Astrocyte of the cerebellum (primary cell): Measurements from ENCODE around the gene RPS6KA5.
"Not testable (repeated sequence)": the region's sequence is repeated elsewhere in the genome, so short reads cannot be mapped to it uniquely, and the experiment has no call there.

Source experiments
- DNase-seq: peaks from one replicate; pipeline ENCODE4 v3.0.0-alpha.2; 2011; ENCODE audit warnings: low read depth
- H3K4me3 ChIP-seq: 2 replicates; pipeline ENCODE4 v1.5.1; 2011; ENCODE audit warnings: mild to moderate bottlenecking, low read depth, low read length, moderate library complexity
- in situ Hi-C: cut with HindIII; loops from 2 replicates; pipeline ENCODE4 v1.10.0; 2017; ENCODE audit warnings: low sequenced_read_pairs
- TF ChIP-seq, protein P1 (sequence below): IDR thresholded peaks from 2 replicates; pipeline ENCODE4 v1.5.1; 2012; ENCODE audit warnings: low read length, low read depth, moderate library complexity, mild to moderate bottlenecking; ENCODE audit errors: missing control alignments

RPS6KA5 gene

DNA sequence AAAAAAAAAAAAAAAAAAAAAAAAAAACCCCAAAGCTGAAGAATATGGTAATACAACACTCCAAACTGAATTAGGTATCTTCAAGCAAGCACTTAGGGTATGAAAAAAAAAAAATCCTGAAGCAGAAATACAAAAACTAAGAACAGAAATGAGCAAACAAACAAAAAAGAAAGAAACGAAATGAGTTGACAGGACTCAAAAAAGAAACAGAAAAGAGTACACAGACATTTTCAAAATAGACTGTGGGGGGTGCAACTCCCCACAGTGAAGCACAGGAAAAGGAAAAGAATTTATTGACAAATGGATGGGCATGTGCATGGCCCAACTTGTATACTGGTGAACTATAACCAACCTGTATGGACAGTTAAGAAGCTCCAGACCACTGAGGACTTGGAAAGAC, 24.6 kb downstream of the RPS6KA5 start:
- no peak overlapping the region for H3K4me3 ChIP-seq
- TF ChIP-seq, protein P1, sequence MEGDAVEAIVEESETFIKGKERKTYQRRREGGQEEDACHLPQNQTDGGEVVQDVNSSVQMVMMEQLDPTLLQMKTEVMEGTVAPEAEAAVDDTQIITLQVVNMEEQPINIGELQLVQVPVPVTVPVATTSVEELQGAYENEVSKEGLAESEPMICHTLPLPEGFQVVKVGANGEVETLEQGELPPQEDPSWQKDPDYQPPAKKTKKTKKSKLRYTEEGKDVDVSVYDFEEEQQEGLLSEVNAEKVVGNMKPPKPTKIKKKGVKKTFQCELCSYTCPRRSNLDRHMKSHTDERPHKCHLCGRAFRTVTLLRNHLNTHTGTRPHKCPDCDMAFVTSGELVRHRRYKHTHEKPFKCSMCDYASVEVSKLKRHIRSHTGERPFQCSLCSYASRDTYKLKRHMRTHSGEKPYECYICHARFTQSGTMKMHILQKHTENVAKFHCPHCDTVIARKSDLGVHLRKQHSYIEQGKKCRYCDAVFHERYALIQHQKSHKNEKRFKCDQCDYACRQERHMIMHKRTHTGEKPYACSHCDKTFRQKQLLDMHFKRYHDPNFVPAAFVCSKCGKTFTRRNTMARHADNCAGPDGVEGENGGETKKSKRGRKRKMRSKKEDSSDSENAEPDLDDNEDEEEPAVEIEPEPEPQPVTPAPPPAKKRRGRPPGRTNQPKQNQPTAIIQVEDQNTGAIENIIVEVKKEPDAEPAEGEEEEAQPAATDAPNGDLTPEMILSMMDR, result no peak
- DNase-seq, result no peak
- in situ Hi-C loops, result loop anchor here (5.0 to 25.0 kb wide), 2 partner anchors 69 to 251 kb away; no protein-coding TSS in a partner anchor

DNA sequence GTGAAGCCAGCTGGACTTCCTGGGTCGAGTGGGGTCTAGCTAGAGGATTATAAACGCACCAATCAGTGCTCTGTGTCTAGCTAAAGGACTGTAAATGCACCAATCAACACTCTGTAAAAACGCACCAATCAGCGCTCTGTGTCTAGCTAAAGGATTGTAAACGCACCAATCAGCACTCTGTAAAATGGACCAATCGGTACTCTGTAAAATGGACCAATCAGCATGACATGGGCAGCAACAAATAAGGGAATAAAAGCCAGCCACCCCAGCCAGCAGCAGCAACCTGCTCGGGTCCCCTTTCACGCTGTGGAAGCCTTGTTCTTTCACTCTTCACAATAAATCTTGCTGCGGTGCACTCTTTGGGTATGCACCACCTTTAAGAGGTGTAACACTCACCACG, 26.1 kb downstream of the RPS6KA5 start:
- H3K4me3 ChIP-seq, DNase-seq: not testable (repeated sequence)
- in situ Hi-C loops, result loop anchor here (25.0 kb wide), 1 partner anchor 253 kb away; no protein-coding TSS in a partner anchor

DNA sequence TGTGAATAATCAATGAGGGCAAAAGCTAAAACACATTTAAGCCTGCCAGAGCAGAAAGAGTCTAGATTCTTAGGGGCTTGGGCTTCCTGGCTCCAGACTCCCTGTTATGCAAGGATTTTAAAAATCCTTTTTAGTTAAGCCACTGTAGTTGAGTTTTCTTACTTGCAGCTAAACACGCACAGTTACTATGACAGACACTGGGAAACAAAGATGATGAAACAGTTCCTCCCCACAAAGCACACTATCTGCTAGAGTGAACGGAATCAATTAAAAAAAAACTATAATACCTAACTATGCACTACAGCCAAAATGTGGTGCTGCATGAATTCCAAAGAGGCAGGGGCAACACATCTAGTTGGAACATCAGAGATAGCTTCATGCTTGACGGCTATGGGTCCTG, 28.2 kb downstream of the RPS6KA5 start:
- DNase-seq, result no peak
- H3K4me3 ChIP-seq, result no peak overlapping the region
- in situ Hi-C loops, result loop anchor here (25.0 kb wide), 1 partner anchor 255 kb away; no protein-coding TSS in a partner anchor
- TF ChIP-seq, protein P1, result no peak

DNA sequence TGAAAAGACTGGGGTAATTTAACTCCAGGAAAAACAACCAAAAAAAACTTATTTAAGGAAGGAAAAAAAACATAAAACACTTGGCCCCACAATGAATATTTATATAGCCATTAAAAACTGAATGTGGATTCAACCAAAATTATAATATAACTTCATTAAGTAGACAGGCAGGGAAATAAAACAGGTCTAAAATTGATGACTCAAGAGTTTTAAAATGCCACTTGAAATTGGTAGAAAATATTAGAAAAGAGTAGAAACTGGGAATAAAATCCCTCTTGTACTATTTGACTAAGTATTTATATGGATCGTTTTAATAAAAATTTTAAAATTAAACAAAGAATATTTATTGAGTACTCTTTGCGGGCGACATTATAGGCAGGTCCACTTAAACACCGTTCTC, 28.8 kb downstream of the RPS6KA5 start:
- DNase-seq, result no peak
- no peak overlapping the region for H3K4me3 ChIP-seq
- TF ChIP-seq, protein P1, result no peak
- in situ Hi-C loops, result loop anchor here (25.0 kb wide), 1 partner anchor 256 kb away; no protein-coding TSS in a partner anchor

DNA sequence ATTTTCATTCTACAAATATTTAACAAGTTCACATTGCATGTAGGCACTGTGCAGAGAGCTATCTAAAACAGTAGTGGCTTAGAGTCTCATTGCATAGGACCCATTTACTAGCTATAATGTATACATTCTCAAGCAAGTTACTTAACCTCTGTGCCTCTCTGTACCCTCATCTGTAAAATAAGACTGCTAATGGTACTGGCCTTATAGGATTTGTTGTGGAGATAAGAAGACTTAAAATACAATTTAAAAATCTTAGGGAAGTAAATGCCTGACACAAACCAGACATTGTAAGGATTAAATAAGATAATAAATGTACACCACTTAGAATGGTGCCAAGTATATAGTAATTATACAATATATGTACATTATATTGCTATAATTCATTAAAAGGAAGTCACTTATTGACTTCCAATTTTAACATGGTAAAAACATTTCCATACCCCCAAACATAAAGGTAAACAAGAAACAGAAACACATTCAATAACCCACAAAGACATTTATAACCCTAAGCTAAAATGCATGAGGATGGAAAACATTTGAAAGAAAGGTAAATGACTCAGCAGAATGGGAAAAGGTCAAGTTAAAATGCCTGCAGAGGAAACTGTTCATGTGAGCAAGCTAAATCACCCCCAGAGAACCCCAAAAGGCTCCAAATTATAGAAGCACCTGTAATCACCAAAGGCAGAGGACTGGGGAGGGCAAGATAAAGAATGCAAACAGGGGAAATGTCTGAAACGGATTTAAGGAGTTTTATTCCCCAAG, 30.8 kb downstream of the RPS6KA5 start:
- in situ Hi-C loops, result loop anchor here (25.0 kb wide), 1 partner anchor 258 kb away; no protein-coding TSS in a partner anchor
- no peak overlapping the region for H3K4me3 ChIP-seq
- TF ChIP-seq, protein P1, result no peak
- DNase-seq, result no peak

DNA sequence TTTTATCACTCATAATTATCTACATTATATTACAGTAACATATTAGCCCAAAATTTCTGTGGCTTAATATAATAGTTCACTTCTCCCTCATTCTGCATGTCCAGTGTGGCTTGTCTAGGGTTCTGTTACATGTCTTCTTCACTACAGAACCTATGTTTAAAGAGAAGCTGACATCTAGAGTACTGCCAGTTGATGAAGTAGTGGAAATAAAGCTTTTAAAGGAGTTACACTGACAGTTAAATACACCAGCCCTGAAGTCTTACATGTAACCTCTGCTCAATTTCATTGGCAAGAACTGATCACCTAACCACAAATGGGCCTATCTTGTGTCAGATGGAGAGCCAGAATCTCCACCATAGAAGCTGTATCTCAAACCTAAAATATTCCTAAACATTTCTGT, 32.9 kb downstream of the RPS6KA5 start:
- in situ Hi-C loops, result loop anchor here (25.0 kb wide), 1 partner anchor 260 kb away; no protein-coding TSS in a partner anchor
- TF ChIP-seq, protein P1, result no peak
- no peak for DNase-seq
- no peak overlapping the region for H3K4me3 ChIP-seq

DNA sequence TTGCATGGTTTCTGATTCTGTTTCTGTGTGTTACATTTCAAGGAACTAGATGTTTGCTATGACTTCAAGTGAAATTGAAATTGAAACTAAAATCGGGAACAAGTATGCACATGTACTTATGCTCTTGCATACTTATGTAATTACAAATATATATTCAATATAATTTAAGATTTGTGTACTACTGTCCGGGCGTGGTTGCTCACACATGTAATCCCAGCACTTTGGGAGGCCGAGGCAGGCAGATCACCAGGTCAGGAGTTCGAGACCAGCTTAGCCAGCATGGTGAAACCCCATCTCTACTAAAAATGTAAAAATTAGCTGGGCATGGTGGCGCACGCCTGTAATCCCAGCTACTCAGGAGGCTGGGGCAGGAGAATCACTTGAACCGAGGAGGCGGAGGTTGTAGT, 37.8 kb downstream of the RPS6KA5 start:
- H3K4me3 ChIP-seq, in situ Hi-C loops, DNase-seq: not testable (repeated sequence)
